Gastrocnemius medialis (tissue), 4 donors: ENCODE data around the gene ZSCAN5C. TPM values are rescaled to one million over a fixed set of nuclear protein-coding genes. Genes with fewer than 3 reads are reported as not detected.
"Not testable (repeated sequence)": the region's sequence is repeated elsewhere in the genome, so short reads cannot be mapped to it uniquely, and the experiment has no call there.

Source experiments
- ATAC-seq, 2 donors: fragments of 150-250 bp; one replicate each; pipeline ENCODE4 v1.9.1; 2016
- DNase-seq, 2 donors: peaks; one replicate each; pipeline ENCODE4 v3.0.0-alpha.2; 2019
- H3K27ac ChIP-seq, 4 donors: fragments of 200-600 bp; sonication (generic); 1 replicate in 1 of 4; 2 replicates in 3 of 4; pipeline ENCODE4 v1.5.1; 2016 to 2018; ENCODE audit warnings: mild to moderate bottlenecking in 2 of 4, moderate library complexity in 1 of 4
- H3K27me3 ChIP-seq, 3 donors: fragments of 200-600 bp; sonication (generic) in 2 of 3; 1 replicate in 1 of 3; 2 replicates in 2 of 3; pipeline versions ENCODE4 v1.5.1 to v1.6.0; 2016 to 2019; ENCODE audit warnings: mild to moderate bottlenecking in 1 of 3, moderate library complexity in 1 of 3
- H3K36me3 ChIP-seq, 2 donors: fragments of 200-600 bp; sonication (generic) in 1 of 2; one replicate each; pipeline ENCODE4 v1.5.1; 2017 to 2018
- H3K4me1 ChIP-seq, 2 donors: fragments of 200-600 bp; sonication (generic) in 1 of 2; one replicate each; pipeline ENCODE4 v1.5.1; 2016 to 2017; ENCODE audit warnings: mild to moderate bottlenecking in 2 of 2
- H3K4me3 ChIP-seq, 4 donors: fragments of 200-600 bp; sonication (generic) in 3 of 4; 1 replicate in 1 of 4; 2 replicates in 3 of 4; pipeline ENCODE4 v1.5.1; 2016 to 2019; ENCODE audit warnings: mild to moderate bottlenecking in 2 of 4
- H3K9me3 ChIP-seq, 3 donors: fragments of 200-600 bp; sonication (generic) in 2 of 3; 1 replicate in 1 of 3; 2 replicates in 2 of 3; pipeline ENCODE4 v1.5.1; 2016 to 2019
- CTCF ChIP-seq, 5 experiments: fragments of 450-650 bp in 3 of 5; fragments of 200-600 bp in 2 of 5; sonication (generic) in 2 of 5; IDR thresholded peaks in 4 of 5; conservative IDR thresholded peaks in 1 of 5; 1 replicate in 4 of 5; 2 replicates in 1 of 5; pipeline ENCODE4 v1.5.1; 2016 to 2019; ENCODE audit warnings: antibody characterized with exemption in 5 of 5, mild to moderate bottlenecking in 3 of 5, moderate library complexity in 3 of 5
- POLR2A ChIP-seq, 2 donors: fragments of 450-650 bp; IDR thresholded peaks; one replicate each; pipeline ENCODE4 v1.6.1; 2017; ENCODE audit warnings: antibody characterized with exemption in 2 of 2, mild to moderate bottlenecking in 2 of 2, moderate library complexity in 2 of 2
- in situ Hi-C, 4 donors: fragments of 200-750 bp; cut with MboI; loops; one replicate each; pipeline versions ENCODE4 v1.15.0 to v1.8.0; 2017; ENCODE audit warnings: low sequenced_read_pairs in 4 of 4
- intact Hi-C: fragments of 100-400 bp; cut with DNase I; formaldehyde crosslinking; loops from one replicate; pipeline ENCODE4 v1.15.1; 2023; ENCODE audit warnings: low total_unique reads
- total RNA-seq, 4 donors: library from RNA; depleted of rRNA; stranded (reverse); fragments of >200 nt; gene quantifications; one replicate each; pipeline versions ENCODE4 v1.1.0 to v1.2.3, GENCODE V29; 2016

The ZSCAN5C gene
- total RNA-seq, 4 donors from 2014 or later: not detected

GRCh38 chr19:56211718-56212117 is 9.6 kb downstream of the ZSCAN5C start:
- DNase-seq: no peak

GRCh38 chr19:56217039-56217949 is 15.2 kb downstream of the ZSCAN5C start:
- peak overlapping the region in 3 of 4 donors; percentile 34 to 42 (median 36) for H3K4me3 ChIP-seq
- ATAC-seq (no peak), DNase-seq (no peak)
- no peaks in the 10 kb centered on the region for H3K9me3 ChIP-seq
- TF ChIP-seq CTCF (IDR thresholded peaks at IDR 0.05 in 4 of 5, conservative IDR thresholded peaks at IDR 0.05 in 1 of 5) (no peak), POLR2A (IDR thresholded peaks at IDR 0.05) (no peak)
- intact Hi-C loops: no loop called here
- no peaks in the 10 kb centered on the region for H3K36me3 ChIP-seq
- in situ Hi-C loops: no loop called here
- H3K27me3 ChIP-seq: peaks cover 0 to 15% (median 4%) of the 10 kb centered on the region in 3 donors
- H3K4me1 ChIP-seq: no peaks in the 10 kb centered on the region
- no peak overlapping the region for H3K27ac ChIP-seq

More at GRCh38 chr19:56211718-56212117, 9.6 kb downstream of the ZSCAN5C start:
- no peak overlapping the region for H3K4me3 ChIP-seq
- no peaks in the 10 kb centered on the region for H3K4me1 ChIP-seq
- no peaks in the 10 kb centered on the region for H3K9me3 ChIP-seq
- no peak for TF ChIP-seq CTCF (IDR thresholded peaks at IDR 0.05 in 4 of 5, conservative IDR thresholded peaks at IDR 0.05 in 1 of 5)
- TF ChIP-seq POLR2A (IDR thresholded peaks at IDR 0.05): no peak
- intact Hi-C loops (no loop called here), in situ Hi-C loops (no loop called here)
- H3K27ac ChIP-seq: no peak overlapping the region
- H3K36me3 ChIP-seq: no peaks in the 10 kb centered on the region
- peaks cover 0 to 4% (median 4%) of the 10 kb centered on the region in 3 donors for H3K27me3 ChIP-seq
- ATAC-seq: no peak

- in situ Hi-C loops: no loop called here
- ATAC-seq (no peak), DNase-seq (no peak)
- Histone ChIP-seq H3K9me3 (no peaks in the 10 kb centered on the region), H3K27me3 (peaks cover 0 to 15% (median 4%) of the 10 kb centered on the region in 3 donors), H3K4me1 (no peaks in the 10 kb centered on the region), H3K27ac (no peak overlapping the region), H3K4me3 (no peak overlapping the region), H3K36me3 (no peaks in the 10 kb centered on the region)
- TF ChIP-seq POLR2A (IDR thresholded peaks at IDR 0.05): no peak
- TF ChIP-seq CTCF (IDR thresholded peaks at IDR 0.05 in 4 of 5, conservative IDR thresholded peaks at IDR 0.05 in 1 of 5): no peak
- intact Hi-C loops: no loop called here
Measured at GRCh38 chr19:56218961-56219360, 16.9 kb downstream of the ZSCAN5C start.

- H3K27ac ChIP-seq, in situ Hi-C loops, intact Hi-C loops, H3K4me3 ChIP-seq, H3K36me3 ChIP-seq, ATAC-seq, H3K9me3 ChIP-seq, H3K4me1 ChIP-seq, DNase-seq: not testable (repeated sequence)
- peaks cover 0 to 13% (median 0%) of the 10 kb centered on the region in 3 donors for H3K27me3 ChIP-seq
Measured at GRCh38 chr19:56221442-56221841, 19.4 kb downstream of the ZSCAN5C start.

- Histone ChIP-seq H3K27ac (no peak overlapping the region), H3K36me3 (no peaks in the 10 kb centered on the region), H3K4me1 (no peaks in the 10 kb centered on the region), H3K4me3 (no peak overlapping the region), H3K27me3 (peaks cover 0 to 10% (median 0%) of the 10 kb centered on the region in 3 donors), H3K9me3 (no peaks in the 10 kb centered on the region)
- in situ Hi-C loops: no loop called here
- TF ChIP-seq POLR2A (IDR thresholded peaks at IDR 0.05) (no peak), CTCF (IDR thresholded peaks at IDR 0.05 in 4 of 5, conservative IDR thresholded peaks at IDR 0.05 in 1 of 5) (no peak)
- no peak for ATAC-seq
- no peak for DNase-seq
- intact Hi-C loops: no loop called here
Measured at GRCh38 chr19:56221851-56222250, 19.8 kb downstream of the ZSCAN5C start.
